GM18498 (cell line): Measurements from ENCODE around the gene BCL7A.
"Not testable (repeated sequence)": the region's sequence is repeated elsewhere in the genome, so short reads cannot be mapped to it uniquely, and the experiment has no call there.

Experiments used
- ATAC-seq: cut with Tn5 transposase; IDR thresholded peaks from one replicate; pipeline ENCODE4 v1.9.1; 2021; ENCODE audit warnings: mild to moderate bottlenecking, moderate library complexity; ENCODE audit not compliant: unreplicated experiment

The BCL7A gene

GRCh38 chr12:122024132-122024785 lies 2.6 kb downstream of the BCL7A start:
- no peak for ATAC-seq

DNA sequence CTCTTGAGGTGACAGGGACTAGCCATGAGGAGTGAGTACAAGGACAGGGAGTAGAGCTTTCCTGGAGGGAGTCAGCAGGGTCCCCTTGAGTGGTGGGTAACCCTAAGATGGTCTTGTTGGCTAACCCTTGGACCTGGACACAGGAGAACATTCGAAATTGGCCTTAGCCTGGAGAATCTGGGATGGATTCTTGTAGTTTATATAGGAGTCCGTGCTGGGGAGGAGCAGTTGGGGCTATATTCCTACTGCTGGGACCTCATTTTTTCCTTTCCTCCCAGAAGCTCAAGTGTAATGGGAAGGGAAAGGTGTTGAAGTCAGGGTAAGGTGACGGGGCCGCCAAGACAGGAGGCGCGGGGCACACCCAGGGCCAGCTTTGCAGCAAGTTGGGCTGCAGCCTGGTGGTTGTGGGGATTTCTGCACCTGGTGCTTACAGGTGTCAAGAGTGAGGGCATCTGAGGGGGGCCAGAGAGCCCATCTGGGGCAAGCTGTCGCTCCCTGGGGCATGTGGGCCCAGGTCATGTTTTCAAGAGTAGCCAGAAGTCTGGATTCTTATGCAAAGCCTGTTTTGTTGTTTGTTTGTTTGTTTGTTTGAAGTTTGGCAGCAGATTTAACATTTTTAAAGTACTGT lies 5.1 kb downstream of the BCL7A start:
- no peak for ATAC-seq

DNA sequence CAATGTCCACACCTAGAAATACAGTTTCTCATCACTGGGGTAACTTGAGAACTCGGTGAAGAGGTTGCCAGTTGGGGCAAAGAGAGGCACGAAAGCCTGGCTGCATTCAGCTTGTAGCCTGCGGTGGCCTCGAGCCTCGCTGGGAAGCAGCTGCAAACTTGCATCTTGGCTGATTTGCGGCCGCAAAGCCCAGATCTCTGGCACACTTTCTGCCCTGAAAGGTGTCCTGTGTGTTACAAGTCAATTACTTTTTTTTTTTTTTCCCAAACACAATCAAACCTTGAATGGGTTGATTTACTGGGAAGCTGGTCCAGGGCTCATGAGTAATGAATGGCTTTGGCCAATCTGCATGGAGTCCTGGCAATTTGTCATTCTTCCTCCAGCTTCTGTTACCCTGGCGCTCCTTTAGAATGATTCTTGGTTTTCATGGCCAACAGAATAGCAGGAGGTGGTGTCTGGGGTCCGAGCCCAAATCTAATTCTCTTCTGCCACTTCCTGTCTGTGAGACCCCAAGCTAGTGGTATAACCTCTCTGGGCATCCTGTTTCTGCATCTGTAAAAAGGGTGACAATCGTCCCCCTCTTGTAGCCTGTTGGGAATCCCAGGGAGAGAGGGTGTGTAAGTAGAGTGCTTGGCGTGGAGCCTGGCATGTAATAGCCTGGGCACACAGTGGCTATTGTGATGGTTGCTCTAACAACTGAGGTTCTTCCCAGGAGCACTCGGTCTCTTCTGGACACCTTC lies 6.7 kb downstream of the BCL7A start:
- ATAC-seq = no peak

DNA sequence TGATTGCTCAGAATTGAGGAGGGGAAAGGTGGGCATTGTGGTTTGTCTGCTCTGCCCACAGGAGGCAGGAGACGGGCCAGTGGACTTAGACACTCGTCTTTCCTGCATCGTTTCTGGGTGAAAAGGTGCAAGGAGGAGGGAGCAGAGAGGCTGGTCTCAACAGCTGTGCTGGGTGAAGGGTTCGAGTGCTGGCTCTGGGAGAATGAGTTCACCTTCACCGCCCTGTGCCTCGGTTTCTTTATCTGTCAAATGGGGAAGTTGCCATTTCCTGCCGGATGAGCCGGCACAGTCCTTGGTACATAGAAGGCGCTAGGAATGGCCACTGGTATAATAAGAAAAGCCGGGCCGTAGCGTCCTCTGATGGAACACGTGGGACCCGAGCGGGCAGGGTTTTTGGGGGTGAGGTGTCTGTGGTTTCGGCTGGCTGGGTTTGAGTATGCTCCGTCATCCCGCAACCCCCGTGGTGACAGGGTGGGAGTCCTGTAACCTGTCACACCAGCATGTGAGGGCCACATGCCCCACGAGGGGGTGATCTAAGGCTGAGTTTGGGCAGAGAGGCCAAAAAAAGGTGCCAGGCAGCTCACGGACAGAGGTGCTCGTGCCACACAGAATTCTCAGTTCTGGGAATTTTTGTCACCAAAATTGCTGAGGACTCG lies 7.3 kb downstream of the BCL7A start:
- ATAC-seq = peak; percentile 68

DNA sequence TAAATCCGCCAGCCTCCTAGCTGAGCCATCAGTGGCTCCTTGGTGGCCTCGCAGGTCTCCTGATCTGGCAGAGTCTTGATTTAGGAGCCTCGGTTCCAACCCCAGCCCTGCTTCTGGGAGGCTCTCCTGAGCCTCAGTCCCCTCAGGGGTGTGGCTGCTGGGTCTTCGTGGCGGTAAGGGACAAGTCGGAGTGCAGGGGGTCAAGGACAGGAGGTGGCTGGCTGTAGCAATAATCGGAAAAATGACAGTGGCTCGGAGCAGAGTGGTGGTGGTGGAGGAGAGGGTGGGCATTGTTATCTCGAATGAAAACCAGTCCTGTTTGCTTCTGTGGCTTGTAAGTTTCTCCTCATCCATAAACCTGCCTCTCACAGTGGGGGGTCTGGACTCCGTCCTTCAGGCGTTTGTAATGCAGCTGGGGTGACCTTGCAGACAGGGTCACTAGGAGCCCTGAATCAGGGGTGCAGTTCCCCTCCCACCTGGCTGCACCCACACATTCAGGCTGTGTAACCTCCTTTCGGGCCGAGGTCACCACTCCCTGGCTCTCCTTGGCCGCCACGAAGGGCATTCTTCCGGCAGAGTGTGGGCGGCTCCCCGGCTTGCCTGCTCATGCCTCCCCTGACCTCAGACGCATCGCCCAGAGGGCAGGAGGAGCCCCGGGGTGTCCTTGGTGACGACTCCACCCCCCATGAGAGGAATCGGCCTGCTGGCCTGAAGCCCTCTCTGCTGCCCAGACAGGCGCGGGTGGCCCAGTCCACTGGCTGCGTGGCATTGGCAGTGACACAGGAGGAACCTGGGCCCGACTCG lies 8.1 kb downstream of the BCL7A start:
- no peak for ATAC-seq

GRCh38 chr12:122030424-122031035 lies 8.8 kb downstream of the BCL7A start:
- no peak for ATAC-seq

DNA sequence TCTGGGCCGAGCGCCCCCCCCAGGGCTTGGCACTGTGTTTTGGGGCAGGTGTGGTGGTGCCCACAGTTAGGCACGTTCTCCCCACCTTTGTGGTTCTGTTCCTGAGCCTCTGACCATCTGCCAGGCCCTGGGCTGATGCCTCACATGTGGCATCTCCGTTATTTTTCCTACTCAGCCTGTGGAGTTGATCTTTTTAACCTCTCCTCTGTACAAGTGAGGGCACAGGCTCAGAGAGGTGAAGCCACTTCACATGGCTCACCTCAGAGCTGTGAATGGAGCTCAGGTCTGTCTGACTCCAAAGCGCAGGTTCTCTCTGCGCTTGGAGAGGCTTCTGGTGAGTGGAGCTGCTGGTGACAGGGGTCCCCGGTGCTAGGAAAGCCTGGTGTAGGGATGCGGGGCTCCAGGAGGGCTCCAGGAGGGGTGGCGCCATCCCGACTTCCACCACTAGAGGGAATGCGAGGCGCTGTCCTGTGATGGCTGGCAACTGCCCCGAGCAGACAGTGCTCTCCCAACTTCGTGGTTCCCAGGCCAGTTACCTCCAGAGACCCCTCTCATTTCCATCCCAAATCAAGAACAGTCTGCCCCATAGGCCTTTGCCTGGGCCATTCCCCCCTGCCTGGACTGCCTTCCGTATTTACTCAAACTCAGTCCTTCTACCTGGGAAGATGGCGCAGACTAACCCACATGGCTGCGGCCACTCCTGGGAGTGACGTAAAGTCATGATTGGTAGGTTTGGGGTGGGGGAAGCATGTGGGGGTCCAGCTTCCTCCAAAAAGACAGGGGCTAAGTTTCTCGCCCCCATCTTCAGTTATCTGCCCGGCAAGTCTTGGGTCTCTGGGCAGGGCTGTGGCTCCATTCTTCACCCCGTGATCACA lies 9.9 kb downstream of the BCL7A start:
- no peak for ATAC-seq

GRCh38 chr12:122032580-122032979 lies 10.9 kb downstream of the BCL7A start:
- ATAC-seq = no peak

GRCh38 chr12:122035292-122035691 lies 13.6 kb downstream of the BCL7A start:
- no peak for ATAC-seq

DNA sequence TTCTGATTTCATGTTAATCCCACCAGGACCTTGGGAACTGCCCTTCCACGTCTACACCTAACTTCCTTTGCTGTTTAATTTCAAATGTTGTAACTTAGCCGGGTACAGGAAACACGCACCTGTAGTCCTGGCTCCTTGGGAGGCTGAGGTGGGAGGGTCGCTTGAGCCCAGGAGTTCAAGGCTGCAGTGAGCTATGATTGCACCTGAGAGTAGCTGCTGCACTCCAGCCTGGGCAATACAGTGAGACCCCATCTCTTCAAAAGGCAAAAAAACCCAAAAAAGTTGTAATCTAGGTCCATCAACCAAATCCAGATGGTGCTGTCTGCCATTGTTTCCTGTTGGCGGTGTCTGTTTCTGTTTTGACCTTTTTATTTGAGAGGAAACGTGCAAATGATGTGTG lies 14.5 kb downstream of the BCL7A start:
- no peak for ATAC-seq

GRCh38 chr12:122040579-122041386 lies 19.1 kb downstream of the BCL7A start:
- ATAC-seq = no peak

DNA sequence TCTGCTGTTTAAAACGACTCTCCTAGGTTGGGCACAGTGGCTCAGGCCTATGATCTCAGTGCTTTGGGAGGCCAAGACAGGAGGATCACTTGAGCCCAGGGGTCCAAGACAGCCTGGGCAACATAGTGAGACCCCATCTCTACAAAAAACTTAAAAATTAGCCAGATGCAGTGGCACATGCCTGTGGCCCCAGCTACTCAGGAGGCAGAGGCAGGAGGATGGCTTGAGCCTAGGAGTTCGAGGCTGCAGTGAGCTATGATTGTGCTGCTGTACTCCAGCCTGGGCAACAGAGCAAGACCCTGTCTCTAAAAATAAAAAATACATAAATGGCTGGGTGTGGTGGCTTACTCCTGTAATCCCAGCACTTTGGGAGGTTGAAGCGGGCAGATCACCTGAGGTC lies 19.8 kb downstream of the BCL7A start:
- not testable (repeated sequence) for ATAC-seq

DNA sequence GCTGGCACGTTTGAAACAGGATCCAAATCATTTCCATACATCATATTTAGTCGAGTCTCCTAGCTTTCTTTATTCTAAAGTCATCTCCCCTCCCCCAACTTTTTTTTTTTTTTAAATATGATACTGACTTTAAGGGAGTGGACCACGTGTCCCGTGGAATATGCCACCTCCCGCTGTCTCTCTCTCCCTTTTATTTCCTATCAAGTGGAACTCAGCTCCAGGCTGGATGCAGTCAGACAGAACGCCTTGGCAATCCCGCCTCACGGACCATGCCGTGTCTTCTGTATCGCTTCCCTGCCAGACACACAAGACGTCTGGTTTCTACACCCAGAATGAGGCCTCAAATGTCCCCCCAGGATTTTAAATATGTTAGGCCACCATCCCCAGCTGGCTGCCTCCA lies 21.2 kb downstream of the BCL7A start:
- no peak for ATAC-seq

DNA sequence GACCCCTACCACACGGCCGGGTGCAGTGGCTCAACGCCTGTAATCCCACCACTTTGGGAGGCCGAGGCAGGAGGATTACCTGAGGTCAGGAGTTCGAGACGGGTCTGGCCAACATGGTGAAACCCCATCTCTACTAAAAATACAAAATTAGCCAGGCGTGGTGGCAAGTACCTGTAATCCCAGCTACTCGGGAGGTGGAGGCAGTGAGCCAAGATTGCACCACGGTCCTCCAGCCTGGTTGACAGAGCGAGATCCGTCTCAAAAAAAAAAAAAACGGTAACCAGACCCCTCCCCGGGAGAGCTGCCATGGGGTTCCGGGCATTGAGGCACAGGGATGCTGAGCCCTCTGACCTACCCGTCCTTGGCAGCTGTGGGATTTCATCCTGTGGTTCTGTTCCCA lies 21.8 kb downstream of the BCL7A start:
- ATAC-seq = no peak

- no peak for ATAC-seq
Measured at GRCh38 chr12:122045262-122045661, 23.6 kb downstream of the BCL7A start.

- no peak for ATAC-seq
Measured at GRCh38 chr12:122046145-122046544, 24.5 kb downstream of the BCL7A start.

DNA sequence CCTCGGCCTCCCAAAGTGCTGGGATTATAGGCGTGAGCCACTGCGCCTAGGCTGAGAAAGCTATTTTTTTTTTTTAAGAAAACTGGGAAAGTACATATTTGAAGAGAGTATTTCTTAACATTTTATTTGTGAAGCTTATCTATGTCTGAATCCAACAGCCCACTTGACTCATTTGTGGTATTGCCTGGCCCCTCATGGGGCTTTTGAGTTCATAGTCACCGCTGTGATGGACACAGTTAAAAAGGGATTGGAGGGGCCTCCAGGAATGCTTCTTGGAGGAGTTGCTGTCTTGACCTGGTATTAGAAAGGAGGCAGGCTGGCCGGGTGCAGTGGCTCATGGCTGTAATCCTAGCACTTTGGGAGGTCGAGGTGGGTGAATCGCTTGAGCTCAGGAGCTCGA lies 26.5 kb downstream of the BCL7A start:
- no peak for ATAC-seq

DNA sequence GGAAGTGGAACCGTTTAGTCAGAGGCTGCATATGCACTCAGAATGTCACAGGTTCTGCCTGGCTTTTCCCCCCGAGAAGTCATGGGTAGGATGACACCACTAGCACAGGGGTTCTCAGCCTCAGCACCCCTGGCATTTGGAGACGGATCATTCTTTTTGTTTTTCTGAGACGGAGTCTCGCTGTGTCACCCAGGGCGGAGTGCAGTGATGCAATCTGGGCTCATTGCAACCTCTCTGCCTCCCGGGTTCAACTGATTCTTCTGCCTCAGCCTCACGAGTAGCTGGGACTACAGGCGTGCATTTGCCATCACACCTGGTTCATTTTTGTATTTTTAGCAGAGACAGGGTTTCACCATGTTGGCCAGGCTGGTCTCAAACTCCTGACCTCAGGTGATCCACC lies 28.1 kb downstream of the BCL7A start:
- ATAC-seq = no peak

DNA sequence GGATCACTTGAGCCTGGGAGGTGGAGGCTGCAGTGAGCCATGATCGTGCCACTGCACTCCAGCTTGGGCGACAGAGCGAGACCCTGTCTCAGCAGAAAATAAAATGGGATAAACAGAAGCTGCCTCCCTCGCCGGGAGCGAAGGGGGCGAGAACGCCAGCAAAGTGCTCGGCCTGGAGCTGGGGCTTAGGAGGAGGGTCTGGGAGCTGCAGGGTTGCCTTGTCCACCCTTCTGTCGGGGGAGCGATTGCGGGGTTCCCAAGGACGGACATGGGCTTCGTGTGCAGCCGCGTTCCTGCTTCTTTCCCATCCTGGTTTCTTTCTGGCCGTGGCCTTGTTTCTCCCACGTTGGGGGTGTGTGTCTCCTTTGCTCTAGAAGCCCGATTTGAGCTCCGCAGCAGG lies 29.0 kb downstream of the BCL7A start:
- ATAC-seq = no peak
